Measurements from ENCODE around the gene RIPOR2. TPM values are rescaled to one million over a fixed set of nuclear protein-coding genes. Genes with fewer than 3 reads are reported as not detected.
A peak's percentile ranks its signal among the peaks of the same experiment; 100 is the strongest.

RIPOR2 gene
- total RNA-seq, 1 donor = 0.72 TPM

DNA sequence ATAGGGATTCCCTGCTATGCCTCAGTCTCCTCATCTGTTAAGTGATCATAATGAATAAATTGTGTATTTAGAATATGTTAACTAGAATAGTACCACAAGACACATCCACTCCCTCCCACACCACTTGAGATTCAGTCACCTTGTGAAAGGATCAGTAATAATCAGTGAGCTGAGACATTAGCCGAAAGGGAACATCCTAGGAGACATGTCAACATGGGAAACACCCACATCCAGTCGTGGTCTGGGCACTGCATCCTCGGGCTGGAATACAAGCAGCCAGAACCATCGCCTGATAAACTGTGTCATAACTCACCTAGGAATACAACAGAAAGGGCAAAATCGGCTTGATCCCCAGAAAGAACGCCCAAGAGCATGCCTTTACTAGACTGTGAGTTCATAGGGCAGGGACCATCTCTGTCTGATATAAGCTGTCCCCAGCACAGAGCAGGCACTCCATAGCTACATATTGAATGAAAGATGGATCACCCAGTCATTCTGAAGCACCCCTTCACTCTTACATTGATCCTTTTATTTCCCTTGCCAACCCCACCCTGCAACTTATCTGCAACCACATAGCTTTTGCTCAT is 23.9 kb downstream of the RIPOR2 start:
- TF ChIP-seq, protein P1, sequence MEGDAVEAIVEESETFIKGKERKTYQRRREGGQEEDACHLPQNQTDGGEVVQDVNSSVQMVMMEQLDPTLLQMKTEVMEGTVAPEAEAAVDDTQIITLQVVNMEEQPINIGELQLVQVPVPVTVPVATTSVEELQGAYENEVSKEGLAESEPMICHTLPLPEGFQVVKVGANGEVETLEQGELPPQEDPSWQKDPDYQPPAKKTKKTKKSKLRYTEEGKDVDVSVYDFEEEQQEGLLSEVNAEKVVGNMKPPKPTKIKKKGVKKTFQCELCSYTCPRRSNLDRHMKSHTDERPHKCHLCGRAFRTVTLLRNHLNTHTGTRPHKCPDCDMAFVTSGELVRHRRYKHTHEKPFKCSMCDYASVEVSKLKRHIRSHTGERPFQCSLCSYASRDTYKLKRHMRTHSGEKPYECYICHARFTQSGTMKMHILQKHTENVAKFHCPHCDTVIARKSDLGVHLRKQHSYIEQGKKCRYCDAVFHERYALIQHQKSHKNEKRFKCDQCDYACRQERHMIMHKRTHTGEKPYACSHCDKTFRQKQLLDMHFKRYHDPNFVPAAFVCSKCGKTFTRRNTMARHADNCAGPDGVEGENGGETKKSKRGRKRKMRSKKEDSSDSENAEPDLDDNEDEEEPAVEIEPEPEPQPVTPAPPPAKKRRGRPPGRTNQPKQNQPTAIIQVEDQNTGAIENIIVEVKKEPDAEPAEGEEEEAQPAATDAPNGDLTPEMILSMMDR (IDR thresholded peaks at IDR 0.05; ENCODE audit: insufficient read depth, low read length) = no peak
- H3K4me3 ChIP-seq (ENCODE audit: low read depth, low read length) = no peak overlapping the region
- no peak for DNase-seq (ENCODE audit: low read depth)

GRCh38 chr6:24910961-24911725 is 24.6 kb downstream of the RIPOR2 start:
- DNase-seq (ENCODE audit: low read depth) = peak; percentile 22
- TF ChIP-seq, protein P1 (IDR thresholded peaks at IDR 0.05; ENCODE audit: insufficient read depth, low read length) = no peak

GRCh38 chr6:24910331-24910960 is 25.3 kb downstream of the RIPOR2 start:
- DNase-seq (ENCODE audit: low read depth) = no peak
- TF ChIP-seq, protein P1 (IDR thresholded peaks at IDR 0.05; ENCODE audit: insufficient read depth, low read length) = no peak
- peak overlapping the region; percentile 44 for H3K4me3 ChIP-seq (ENCODE audit: low read depth, low read length)

More at GRCh38 chr6:24910961-24911725, 24.6 kb downstream of the RIPOR2 start:
- H3K4me3 ChIP-seq (ENCODE audit: low read depth, low read length) = peak overlapping the region; percentile 49

GRCh38 chr6:24909241-24910216 is 26.2 kb downstream of the RIPOR2 start:
- no peak for DNase-seq (ENCODE audit: low read depth)
- TF ChIP-seq, protein P1 (IDR thresholded peaks at IDR 0.05; ENCODE audit: insufficient read depth, low read length) = no peak

DNA sequence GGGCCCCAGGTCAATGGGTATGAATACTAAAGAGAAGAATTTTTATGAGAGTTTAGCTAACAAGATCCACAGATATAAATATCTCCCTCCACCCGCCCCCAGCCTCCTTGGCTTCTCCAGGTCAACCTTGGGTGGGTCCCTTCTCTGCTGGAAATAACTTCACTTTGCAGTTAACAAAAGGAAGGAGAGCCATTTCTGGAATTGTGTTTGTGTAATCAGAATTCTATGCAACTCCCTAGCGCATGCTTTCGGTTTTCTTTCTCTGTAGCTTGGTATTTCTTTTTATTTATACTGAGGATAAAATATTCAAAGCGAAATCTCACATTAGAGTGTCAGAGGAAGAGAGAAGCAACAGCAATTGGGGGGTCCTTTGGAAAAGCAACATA is 27.1 kb downstream of the RIPOR2 start:
- TF ChIP-seq, protein P1 (IDR thresholded peaks at IDR 0.05; ENCODE audit: insufficient read depth, low read length) = no peak
- H3K4me3 ChIP-seq (ENCODE audit: low read depth, low read length) = no peak overlapping the region
- DNase-seq (ENCODE audit: low read depth) = no peak

More at GRCh38 chr6:24909241-24910216, 26.2 kb downstream of the RIPOR2 start:
- H3K4me3 ChIP-seq (ENCODE audit: low read depth, low read length) = no peak overlapping the region
